Transverse colon (tissue), 4 donors: ENCODE measurements around the gene CCNY. TPM values are rescaled to one million over a fixed set of nuclear protein-coding genes. Genes with fewer than 3 reads are reported as not detected.

Experiments
- DNase-seq: peaks from one replicate; pipeline ENCODE4 v3.0.0-alpha.2; 2019
- H3K27ac ChIP-seq, 4 donors: fragments of 200-600 bp; sonication (generic); 2 replicates each; pipeline ENCODE4 v1.5.1; 2016 to 2018; ENCODE audit warnings: inconsistent platforms in 4 of 4
- H3K27me3 ChIP-seq: fragments of 200-600 bp; sonication (generic); 2 replicates; pipeline ENCODE4 v1.5.1; 2017; ENCODE audit warnings: inconsistent platforms
- H3K36me3 ChIP-seq, 4 donors: fragments of 200-600 bp; sonication (generic); 2 replicates each; pipeline ENCODE4 v1.5.1; 2017 to 2019; ENCODE audit warnings: inconsistent platforms in 4 of 4
- H3K4me1 ChIP-seq, 4 donors: fragments of 200-600 bp; sonication (generic); 2 replicates each; pipeline ENCODE4 v1.5.1; 2017 to 2020; ENCODE audit warnings: inconsistent platforms in 4 of 4
- H3K4me3 ChIP-seq, 4 donors: fragments of 200-600 bp; sonication (generic); 1 replicate in 1 of 4; 2 replicates in 3 of 4; pipeline versions ENCODE4 v1.5.1 to v1.6.1; 2017 to 2019; ENCODE audit warnings: inconsistent platforms in 4 of 4
- H3K9me3 ChIP-seq, 2 donors: fragments of 200-600 bp; sonication (generic); 2 replicates each; pipeline ENCODE4 v1.5.1; 2017 to 2019; ENCODE audit warnings: inconsistent platforms in 2 of 2
- CTCF ChIP-seq, 5 experiments: fragments of 200-600 bp in 3 of 5; fragments of 450-650 bp in 2 of 5; sonication (generic) in 3 of 5; IDR thresholded peaks; 1 replicate in 2 of 5; 2 replicates in 3 of 5; pipeline ENCODE4 v1.5.1; 2016 to 2017; ENCODE audit warnings: antibody characterized with exemption in 5 of 5, inconsistent platforms in 3 of 5, mild to moderate bottlenecking in 2 of 5, moderate library complexity in 1 of 5
- EP300 ChIP-seq: sonication (generic); formaldehyde crosslinking; IDR thresholded peaks from one replicate; pipeline ENCODE4 v1.6.1; 2017; ENCODE audit warnings: antibody characterized with exemption, low read depth
- POLR2A ChIP-seq: fragments of 450-650 bp; IDR thresholded peaks from one replicate; pipeline ENCODE4 v1.6.1; 2016; ENCODE audit warnings: antibody characterized with exemption, mild to moderate bottlenecking, moderate library complexity
- POLR2AphosphoS5 ChIP-seq, 3 donors: sonication (generic); formaldehyde crosslinking; IDR thresholded peaks; one replicate each; pipeline ENCODE4 v1.6.1; 2016; ENCODE audit warnings: antibody characterized with exemption in 3 of 3
- WGBS, 2 donors: methylation state at CpG; one replicate each; pipeline ENCODE4 v1.1.5; 2018; ENCODE audit warnings: low coverage in 1 of 2; 5-methylcytosine and 5-hydroxymethylcytosine counted together
- in situ Hi-C, 4 donors: fragments of 200-750 bp; cut with MboI; loops; one replicate each; pipeline versions ENCODE4 v1.15.0 to v1.15.1; 2017; ENCODE audit warnings: low sequenced_read_pairs in 3 of 4, low pct_ligation_motif_present in 1 of 4, low pct_unique_long_range_greater_than_20kb in 1 of 4
- intact Hi-C: fragments of 100-400 bp; cut with DNase I; formaldehyde crosslinking; loops from one replicate; pipeline ENCODE4 v1.15.1; 2023; ENCODE audit warnings: low total_unique reads
- total RNA-seq, 4 donors: library from RNA; depleted of rRNA; stranded (reverse); fragments of >200 nt; gene quantifications; one replicate each; pipeline ENCODE4 v1.1.0, GENCODE V29; 2016

The CCNY gene
- total RNA-seq, 4 donors from 2014 or later, result 19.5 to 53.9 (median 41.4) TPM

- WGBS, 2 donors, result 70% methylated on average over 8 of the region's 16 CpGs; no CpG with 5 or more reads in 1 of the 2 donors
- TF ChIP-seq POLR2AphosphoS5 (IDR thresholded peaks at IDR 0.05), result no peak
- no peak for TF ChIP-seq EP300
- TF ChIP-seq POLR2A, result no peak
- TF ChIP-seq CTCF (IDR thresholded peaks at IDR 0.05), result no peak
- in situ Hi-C loops, result loop anchor here in 1 of 4 donors (25.0 kb wide), 1 partner anchor 1279 kb away; no protein-coding TSS in a partner anchor
These were observed 272.0 kb downstream of the CCNY start for GRCh38 chr10:35608328-35608672.

DNA sequence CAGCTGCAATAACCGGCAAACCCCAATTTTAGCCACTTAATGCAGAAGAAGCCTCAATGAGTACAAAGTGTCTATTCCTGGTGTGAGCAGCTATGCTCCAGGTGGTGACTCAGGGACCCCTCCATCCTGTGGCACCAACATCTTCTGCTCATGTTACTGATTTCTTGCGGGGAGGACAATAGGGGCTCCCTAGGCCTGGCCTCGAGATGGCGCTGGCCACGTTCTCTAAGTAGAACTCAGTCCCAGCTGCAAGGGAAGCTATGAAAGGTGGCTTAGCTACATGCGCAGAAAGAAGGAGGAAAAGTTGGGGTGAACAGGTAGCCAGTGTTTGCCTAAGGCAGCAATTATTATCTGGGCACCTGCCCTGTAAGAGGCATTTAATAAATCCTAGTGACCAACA is 275.4 kb downstream of the CCNY start:
- no peak for DNase-seq
- 81 to 83% methylated on average over 1 to 6 of the region's 6 CpGs for WGBS, 2 donors
- in situ Hi-C loops, result loop anchor here in 1 of 4 donors (25.0 kb wide), 1 partner anchor 1276 kb away; no protein-coding TSS in a partner anchor
- Histone ChIP-seq H3K27ac (no peak overlapping the region), H3K27me3 (peaks cover 31% of the 10 kb centered on the region), H3K9me3 (no peaks in the 10 kb centered on the region), H3K4me3 (no peak overlapping the region), H3K36me3 (no peaks in the 10 kb centered on the region), H3K4me1 (peaks cover 0 to 11% (median 7%) of the 10 kb centered on the region in 4 donors)
- intact Hi-C loops, result no loop called here
- no peak for TF ChIP-seq EP300
- no peak for TF ChIP-seq POLR2AphosphoS5 (IDR thresholded peaks at IDR 0.05)
- no peak for TF ChIP-seq POLR2A
- no peak for TF ChIP-seq CTCF (IDR thresholded peaks at IDR 0.05)

More at GRCh38 chr10:35608328-35608672, 272.0 kb downstream of the CCNY start:
- intact Hi-C loops, result no loop called here
- DNase-seq, result no peak
- peaks cover 53% of the 10 kb centered on the region for H3K27me3 ChIP-seq
- H3K4me3 ChIP-seq, result peak overlapping the region in 2 of 4 donors; percentile 21 to 48
- H3K9me3 ChIP-seq, result no peaks in the 10 kb centered on the region
- peaks cover 0 to 11% (median 7%) of the 10 kb centered on the region in 4 donors for H3K4me1 ChIP-seq
- H3K27ac ChIP-seq, result no peak overlapping the region
- no peaks in the 10 kb centered on the region for H3K36me3 ChIP-seq

DNA sequence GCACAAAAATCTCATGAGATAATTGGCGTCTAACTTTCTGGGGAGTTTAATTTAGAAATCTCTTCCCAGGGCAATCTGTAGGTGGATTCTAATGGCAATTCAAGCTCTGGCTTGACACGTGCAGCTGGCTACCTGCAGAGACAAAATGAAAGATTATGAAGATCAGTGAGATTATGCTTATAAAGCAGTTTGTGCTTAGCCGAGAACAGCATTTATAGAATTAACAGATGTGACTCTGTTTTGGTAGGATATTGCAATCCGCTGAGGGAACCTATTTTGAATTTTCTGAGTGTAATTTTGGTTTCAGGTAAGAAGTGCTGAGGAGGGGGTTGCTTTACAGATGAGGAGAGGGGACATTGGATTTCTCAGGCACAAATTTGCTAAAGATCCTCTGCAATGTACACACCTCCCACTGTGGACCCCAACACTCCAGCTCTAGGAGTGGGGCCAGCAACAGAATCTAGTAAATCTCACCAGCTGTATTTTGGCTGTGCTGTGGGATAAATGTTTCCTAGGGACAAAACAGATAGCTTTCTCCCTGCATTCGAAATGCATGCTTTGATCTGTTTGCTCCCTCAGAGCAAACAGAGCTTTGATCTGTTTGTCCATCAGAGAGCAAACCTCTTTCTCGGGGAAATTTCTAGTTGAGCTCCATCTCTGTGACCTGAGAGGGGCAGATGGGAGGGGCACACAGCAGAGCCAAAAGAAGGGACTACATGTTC is 276.2 kb downstream of the CCNY start:
- no peak overlapping the region for H3K27ac ChIP-seq
- 57 to 71% methylated on average over 5 to 6 of the region's 6 CpGs for WGBS, 2 donors
- no peak overlapping the region for H3K4me3 ChIP-seq
- TF ChIP-seq CTCF (IDR thresholded peaks at IDR 0.05) (no peak), POLR2AphosphoS5 (IDR thresholded peaks at IDR 0.05) (no peak), POLR2A (no peak), EP300 (no peak)
- H3K9me3 ChIP-seq, result no peaks in the 10 kb centered on the region
- H3K27me3 ChIP-seq, result peaks cover 23% of the 10 kb centered on the region
- DNase-seq, result no peak
- intact Hi-C loops (no loop called here), in situ Hi-C loops (loop anchor here in 1 of 4 donors (25.0 kb wide), 1 partner anchor 1275 kb away; no protein-coding TSS in a partner anchor)
- no peaks in the 10 kb centered on the region for H3K36me3 ChIP-seq
- peaks cover 0 to 9% (median 5%) of the 10 kb centered on the region in 4 donors for H3K4me1 ChIP-seq

- H3K9me3 ChIP-seq, result no peaks in the 10 kb centered on the region
- no peak overlapping the region for H3K4me3 ChIP-seq
- TF ChIP-seq POLR2A (no peak), CTCF (IDR thresholded peaks at IDR 0.05) (no peak)
- in situ Hi-C loops, result loop anchor here in 1 of 4 donors (25.0 kb wide), 1 partner anchor 1274 kb away; no protein-coding TSS in a partner anchor
- H3K36me3 ChIP-seq, result no peaks in the 10 kb centered on the region
- no peak overlapping the region for H3K27ac ChIP-seq
- 56 to 68% methylated on average over 2 of the region's 2 CpGs for WGBS, 2 donors
- H3K27me3 ChIP-seq, result peaks cover 18% of the 10 kb centered on the region
- H3K4me1 ChIP-seq, result peaks cover 0 to 3% (median under 1%) of the 10 kb centered on the region in 4 donors
- DNase-seq, result no peak
- intact Hi-C loops, result no loop called here
These were observed 276.8 kb downstream of the CCNY start for GRCh38 chr10:35613107-35613440.
